Activated CD8-positive, alpha-beta T cell treated with anti-CD3 and anti-CD28 coated beads for 36 hours (primary cell): ENCODE measurements around the gene ZNF524. TPM values are rescaled to one million over a fixed set of nuclear protein-coding genes. Genes with fewer than 3 reads are reported as not detected.
A peak's percentile ranks its signal among the peaks of the same experiment; 100 is the strongest.

Experiments used
- ATAC-seq: fragments of 200-7000 bp; cut with Tn5 transposase; one replicate; pipeline ENCODE4 v1.10.0; 2021; ENCODE audit warnings: mild to moderate bottlenecking, moderate library complexity
- CTCF ChIA-PET: fragments of 350-600 bp; sonication (Branson Sonifier 250); formaldehyde crosslinking; loops from one replicate; lab custom pipeline; 2021; ENCODE audit warnings: antibody characterized with exemption; lab: Charles Lee
- POLR2A ChIA-PET: fragments of 350-600 bp; sonication (Branson Sonifier 250); formaldehyde crosslinking; loops from one replicate; lab custom pipeline; 2021; ENCODE audit warnings: antibody characterized with exemption; lab: Charles Lee
- DNase-seq: peaks from one replicate; pipeline ENCODE4 v3.0.0-alpha.2; 2020
- H3K27ac Mint-ChIP-seq: one replicate; pipeline ENCODE4 v1.8.0; 2021; ENCODE audit warnings: mild to moderate bottlenecking, mixed read lengths
- H3K27me3 Mint-ChIP-seq: one replicate; pipeline ENCODE4 v1.8.0; 2021; ENCODE audit warnings: mixed read lengths
- H3K36me3 Mint-ChIP-seq: one replicate; pipeline ENCODE4 v1.8.0; 2021; ENCODE audit warnings: low read depth, mixed read lengths
- H3K4me1 Mint-ChIP-seq: one replicate; pipeline ENCODE4 v1.8.0; 2021; ENCODE audit warnings: low read depth, mixed read lengths
- H3K4me3 Mint-ChIP-seq: one replicate; pipeline ENCODE4 v1.8.0; 2021; ENCODE audit warnings: mild to moderate bottlenecking, moderate library complexity, mixed read lengths
- H3K9me3 Mint-ChIP-seq: one replicate; pipeline ENCODE4 v1.8.0; 2021; ENCODE audit warnings: mixed read lengths
- intact Hi-C: fragments of 100-400 bp; cut with micrococcal nuclease; formaldehyde crosslinking; loops from one replicate; pipeline ENCODE4 v1.10.0; 2022
- total RNA-seq, 2 experiments: library from RNA; stranded (reverse); gene quantifications; one replicate each; pipeline ENCODE4 v1.2.3, GENCODE V29; 2021
- TF ChIP-seq, protein P1 (sequence below): fragments of 200-600 bp; IDR thresholded peaks from one replicate; pipeline ENCODE4 v1.8.0; 2022; ENCODE audit warnings: antibody characterized with exemption, mild to moderate bottlenecking

Gene ZNF524
- total RNA-seq, 2 experiments from 2014 or later, result 11.0 to 12.3 TPM

DNA sequence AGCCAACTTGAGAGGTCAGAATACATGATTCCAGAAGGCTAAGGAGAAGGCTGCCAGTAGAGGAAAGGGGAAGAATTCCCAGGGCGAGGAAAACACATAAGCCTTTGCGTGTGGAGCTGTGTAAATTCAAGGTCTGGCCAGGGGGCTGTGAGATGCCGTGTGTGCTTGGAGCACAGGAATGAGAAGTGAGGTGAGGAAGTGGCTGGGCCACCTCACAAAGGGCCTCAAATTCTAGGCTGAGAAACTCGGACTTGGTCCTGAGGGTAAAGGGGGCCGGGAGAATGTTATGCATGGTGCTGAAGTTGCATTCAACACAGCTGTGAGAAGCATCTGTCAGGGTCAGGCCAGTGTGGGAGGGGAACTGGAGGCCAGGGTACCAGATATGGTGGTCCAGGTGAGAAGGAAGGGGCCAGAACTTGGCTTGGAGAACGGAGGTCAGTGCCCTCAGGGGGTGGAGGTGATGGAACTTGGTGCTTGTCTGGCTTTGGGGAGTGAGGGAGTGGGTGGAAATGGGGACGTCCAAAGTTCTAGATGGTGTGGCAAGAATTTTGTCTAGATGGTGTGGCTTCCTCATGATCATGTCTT, 35.9 kb downstream of the ZNF524 start:
- TF ChIP-seq, protein P1, sequence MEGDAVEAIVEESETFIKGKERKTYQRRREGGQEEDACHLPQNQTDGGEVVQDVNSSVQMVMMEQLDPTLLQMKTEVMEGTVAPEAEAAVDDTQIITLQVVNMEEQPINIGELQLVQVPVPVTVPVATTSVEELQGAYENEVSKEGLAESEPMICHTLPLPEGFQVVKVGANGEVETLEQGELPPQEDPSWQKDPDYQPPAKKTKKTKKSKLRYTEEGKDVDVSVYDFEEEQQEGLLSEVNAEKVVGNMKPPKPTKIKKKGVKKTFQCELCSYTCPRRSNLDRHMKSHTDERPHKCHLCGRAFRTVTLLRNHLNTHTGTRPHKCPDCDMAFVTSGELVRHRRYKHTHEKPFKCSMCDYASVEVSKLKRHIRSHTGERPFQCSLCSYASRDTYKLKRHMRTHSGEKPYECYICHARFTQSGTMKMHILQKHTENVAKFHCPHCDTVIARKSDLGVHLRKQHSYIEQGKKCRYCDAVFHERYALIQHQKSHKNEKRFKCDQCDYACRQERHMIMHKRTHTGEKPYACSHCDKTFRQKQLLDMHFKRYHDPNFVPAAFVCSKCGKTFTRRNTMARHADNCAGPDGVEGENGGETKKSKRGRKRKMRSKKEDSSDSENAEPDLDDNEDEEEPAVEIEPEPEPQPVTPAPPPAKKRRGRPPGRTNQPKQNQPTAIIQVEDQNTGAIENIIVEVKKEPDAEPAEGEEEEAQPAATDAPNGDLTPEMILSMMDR, result no peak
- peak overlapping the region; percentile 100 for H3K27ac Mint-ChIP-seq
- H3K4me1 Mint-ChIP-seq, result peaks cover 56% of the 10 kb centered on the region
- intact Hi-C loops, result no loop called here
- no peak for ATAC-seq
- CTCF ChIA-PET, result interaction anchor here (1.0 to 6.2 kb wide), 4 partner anchors 9 to 30 kb away, joined by 4 to 45 read pairs (median 12); partner anchors contain the start of genes CCDC106, U2AF2 and ZNF865
- H3K27me3 Mint-ChIP-seq, result no peaks in the 10 kb centered on the region
- H3K36me3 Mint-ChIP-seq, result peaks cover 45% of the 10 kb centered on the region
- no peak for DNase-seq
- POLR2A ChIA-PET, result interaction anchor here (1.0 to 1.2 kb wide), 2 partner anchors 8 to 9 kb away, joined by 3 read pairs; no protein-coding TSS in a partner anchor
- peaks cover 4% of the 10 kb centered on the region for H3K9me3 Mint-ChIP-seq
- H3K4me3 Mint-ChIP-seq, result peak overlapping the region; percentile 99

DNA sequence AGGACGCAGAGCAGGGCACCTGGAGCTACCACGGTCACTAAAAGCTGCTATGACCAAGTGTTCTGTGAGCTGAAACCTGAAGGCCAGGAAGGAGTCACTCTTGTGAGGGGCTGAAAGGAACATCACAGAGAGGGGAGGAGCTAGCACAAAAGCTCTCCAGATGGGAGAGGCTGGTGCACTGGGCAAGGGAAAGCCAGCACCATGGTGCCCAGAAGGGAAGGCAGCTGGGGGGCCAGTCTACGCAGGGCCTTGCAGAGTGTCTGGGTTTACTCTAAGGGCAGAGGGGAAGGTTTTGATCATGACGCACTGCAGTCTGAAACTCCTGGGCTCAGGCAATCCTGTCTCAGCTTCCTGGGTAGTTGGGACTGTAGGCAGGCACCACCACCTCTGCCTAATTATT, 36.6 kb downstream of the ZNF524 start:
- H3K27me3 Mint-ChIP-seq, result no peaks in the 10 kb centered on the region
- CTCF ChIA-PET, result interaction anchor here (1.0 to 6.2 kb wide), 4 partner anchors 10 to 31 kb away, joined by 4 to 45 read pairs (median 12); partner anchors contain the start of genes CCDC106, U2AF2 and ZNF865
- H3K4me3 Mint-ChIP-seq, result peak overlapping the region; percentile 99

DNA sequence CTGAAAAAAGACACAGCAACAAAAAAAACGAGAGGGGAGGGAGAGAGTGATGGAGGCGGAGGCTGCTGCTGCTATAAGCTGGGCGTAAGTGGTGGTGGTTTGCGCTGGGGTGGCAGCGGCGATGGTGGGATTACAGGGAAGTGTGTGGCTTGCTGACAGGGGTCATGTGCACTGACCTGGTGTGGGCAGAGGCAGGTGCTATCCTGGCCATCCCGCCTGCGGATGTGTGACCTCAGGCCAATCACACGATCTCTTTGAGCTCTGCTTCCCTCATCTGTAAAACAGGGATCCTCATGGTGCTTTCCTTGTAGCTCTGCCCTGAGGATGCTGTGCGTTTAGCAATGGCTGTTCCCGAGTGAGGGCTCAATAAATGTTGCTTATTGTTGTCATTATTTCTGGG, 37.4 kb downstream of the ZNF524 start:
- Mint-ChIP-seq H3K9me3 (peaks cover 4% of the 10 kb centered on the region), H3K4me1 (peaks cover 47% of the 10 kb centered on the region), H3K36me3 (peaks cover 45% of the 10 kb centered on the region), H3K27me3 (no peaks in the 10 kb centered on the region), H3K27ac (peak overlapping the region; percentile 78), H3K4me3 (peak overlapping the region; percentile 99)
- intact Hi-C loops, result no loop called here
- ChIA-PET CTCF (interaction anchor here (0.8 to 6.2 kb wide), 5 partner anchors 10 to 33 kb away, joined by 3 to 45 read pairs (median 3); partner anchors contain the start of genes CCDC106 and U2AF2), POLR2A (interaction anchor here (0.7 to 1.4 kb wide), 5 partner anchors 9 to 556 kb away, joined by 3 to 4 read pairs (median 3); partner anchors contain the start of gene ZNF784)
- TF ChIP-seq, protein P1, result no peak
- DNase-seq, result no peak
- ATAC-seq, result no peak

More for the DNA sequence above, 36.6 kb downstream of the ZNF524 start:
- TF ChIP-seq, protein P1, result no peak
- ATAC-seq (no peak), DNase-seq (no peak)
- intact Hi-C loops, result no loop called here
- H3K9me3 Mint-ChIP-seq, result peaks cover 4% of the 10 kb centered on the region
- H3K36me3 Mint-ChIP-seq, result peaks cover 45% of the 10 kb centered on the region
- peak overlapping the region; percentile 100 for H3K27ac Mint-ChIP-seq
- peaks cover 53% of the 10 kb centered on the region for H3K4me1 Mint-ChIP-seq
- POLR2A ChIA-PET, result interaction anchor here (0.7 to 1.2 kb wide), 6 partner anchors 7 to 555 kb away, joined by 3 read pairs; no protein-coding TSS in a partner anchor

DNA sequence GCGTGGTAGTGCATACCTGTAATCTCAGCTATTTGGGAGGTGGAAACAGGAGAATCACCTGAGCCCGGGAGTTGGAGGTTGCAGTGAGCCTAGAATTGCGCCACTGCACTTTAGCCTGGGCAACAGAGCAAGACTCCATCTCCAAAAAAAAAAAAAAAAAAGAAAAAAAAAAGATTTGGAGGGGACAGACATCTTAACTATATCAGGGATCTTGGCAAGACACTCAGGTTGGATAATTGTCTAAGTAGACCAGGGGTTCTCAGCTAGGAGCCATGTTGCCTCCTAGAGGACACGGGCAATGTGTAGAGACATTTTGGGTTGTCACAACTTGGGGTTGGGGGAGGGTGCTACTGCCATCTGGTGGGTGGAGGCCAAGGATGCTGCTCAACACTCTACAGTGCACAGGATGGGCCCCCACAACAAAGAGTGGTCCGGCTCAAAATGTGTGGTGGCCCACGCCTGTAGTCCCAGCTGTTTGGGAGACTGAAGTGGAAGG, 38.8 kb downstream of the ZNF524 start:
- ATAC-seq, result peak; percentile 7
- H3K36me3 Mint-ChIP-seq, result peaks cover 52% of the 10 kb centered on the region

More for the DNA sequence above, 38.8 kb downstream of the ZNF524 start:
- peak; percentile 83 for DNase-seq
- H3K9me3 Mint-ChIP-seq, result peaks cover 4% of the 10 kb centered on the region
- ChIA-PET POLR2A (interaction anchor here (0.6 to 1.4 kb wide), 5 partner anchors 10 to 30 kb away, joined by 3 to 4 read pairs (median 3); partner anchors contain the start of gene ZNF784), CTCF (interaction anchor here (0.7 to 6.2 kb wide), 10 partner anchors 9 to 119 kb away, joined by 3 to 45 read pairs (median 4); partner anchors contain the start of genes CCDC106, U2AF2, ZNF784 and ZNF865)
- TF ChIP-seq, protein P1, result peak; percentile 69
- H3K4me3 Mint-ChIP-seq, result peak overlapping the region; percentile 80
- H3K4me1 Mint-ChIP-seq, result peaks cover 47% of the 10 kb centered on the region
- no peaks in the 10 kb centered on the region for H3K27me3 Mint-ChIP-seq
- peak overlapping the region; percentile 95 for H3K27ac Mint-ChIP-seq
- intact Hi-C loops, result no loop called here
